Measurements from ENCODE around the gene WNT7A.
"Not testable (repeated sequence)": the region's sequence is repeated elsewhere in the genome, so short reads cannot be mapped to it uniquely, and the experiment has no call there.

WNT7A gene

DNA sequence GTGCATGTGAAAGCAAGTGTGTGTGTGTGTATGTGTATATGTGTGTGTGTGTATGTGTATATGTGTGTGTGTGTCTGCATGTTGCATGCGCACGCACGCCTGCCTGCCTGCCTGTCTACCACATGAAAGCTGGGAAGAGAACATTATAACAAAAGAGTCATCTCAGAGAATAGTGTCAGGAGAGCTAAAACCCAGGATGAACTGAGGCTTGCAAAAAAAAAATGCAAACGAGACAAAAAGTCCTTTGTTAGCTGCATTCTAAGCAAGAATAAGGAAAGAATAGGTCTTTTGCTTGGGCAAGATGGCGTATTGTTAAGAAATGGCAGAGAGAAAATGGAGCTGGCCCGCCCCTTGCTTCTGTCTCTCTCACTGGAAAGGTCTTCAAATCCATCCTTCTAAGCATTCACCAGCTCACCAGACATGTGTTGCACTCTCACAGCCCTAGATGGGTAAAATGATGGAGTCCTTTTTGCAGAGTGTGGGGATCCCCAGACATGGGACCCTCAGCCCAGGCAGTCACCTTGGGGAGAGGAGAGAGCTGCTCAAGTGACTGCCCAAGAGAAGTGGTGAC is 16.4 kb downstream of the WNT7A start:
- no peak overlapping the region for H3K27ac ChIP-seq
- TF ChIP-seq, protein P1, sequence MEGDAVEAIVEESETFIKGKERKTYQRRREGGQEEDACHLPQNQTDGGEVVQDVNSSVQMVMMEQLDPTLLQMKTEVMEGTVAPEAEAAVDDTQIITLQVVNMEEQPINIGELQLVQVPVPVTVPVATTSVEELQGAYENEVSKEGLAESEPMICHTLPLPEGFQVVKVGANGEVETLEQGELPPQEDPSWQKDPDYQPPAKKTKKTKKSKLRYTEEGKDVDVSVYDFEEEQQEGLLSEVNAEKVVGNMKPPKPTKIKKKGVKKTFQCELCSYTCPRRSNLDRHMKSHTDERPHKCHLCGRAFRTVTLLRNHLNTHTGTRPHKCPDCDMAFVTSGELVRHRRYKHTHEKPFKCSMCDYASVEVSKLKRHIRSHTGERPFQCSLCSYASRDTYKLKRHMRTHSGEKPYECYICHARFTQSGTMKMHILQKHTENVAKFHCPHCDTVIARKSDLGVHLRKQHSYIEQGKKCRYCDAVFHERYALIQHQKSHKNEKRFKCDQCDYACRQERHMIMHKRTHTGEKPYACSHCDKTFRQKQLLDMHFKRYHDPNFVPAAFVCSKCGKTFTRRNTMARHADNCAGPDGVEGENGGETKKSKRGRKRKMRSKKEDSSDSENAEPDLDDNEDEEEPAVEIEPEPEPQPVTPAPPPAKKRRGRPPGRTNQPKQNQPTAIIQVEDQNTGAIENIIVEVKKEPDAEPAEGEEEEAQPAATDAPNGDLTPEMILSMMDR (IDR thresholded peaks at IDR 0.05), result no peak
- H3K9me3 ChIP-seq, result no peaks in the 10 kb centered on the region
- H3K4me3 ChIP-seq (ENCODE audit: low read depth in 1 of 2, low read length in 1 of 2), result no peak overlapping the region
- H3K4me1 ChIP-seq (ENCODE audit: control insufficient read depth in 1 of 2, insufficient read depth in 1 of 2, low read depth in 1 of 2, low read length in 1 of 2), result no peaks in the 10 kb centered on the region
- H3K27me3 ChIP-seq, result peaks cover 36% of the 10 kb centered on the region
- no peaks in the 10 kb centered on the region for H3K36me3 ChIP-seq

DNA sequence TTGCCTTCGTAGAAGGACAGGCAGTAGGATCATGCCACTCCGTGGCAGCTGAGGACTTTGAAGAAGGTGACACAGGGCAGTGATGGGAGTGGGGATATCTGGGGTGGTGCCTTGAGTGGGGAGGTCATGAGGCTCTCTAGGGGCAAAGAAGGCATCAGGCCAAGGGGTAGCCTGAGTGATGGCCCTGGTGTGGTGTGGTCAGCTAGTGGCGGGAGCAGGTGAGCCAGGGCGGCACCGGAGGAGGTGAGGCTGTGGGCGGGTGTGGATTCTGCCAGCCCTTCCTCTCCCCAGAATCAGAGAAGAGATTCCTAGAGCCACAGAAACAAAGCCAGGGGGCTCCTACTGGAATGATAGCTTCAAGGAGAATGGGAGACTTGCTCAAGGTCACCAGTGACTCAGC is 18.4 kb downstream of the WNT7A start:
- Histone ChIP-seq H3K36me3 (no peaks in the 10 kb centered on the region), H3K9me3 (no peaks in the 10 kb centered on the region), H3K27me3 (peaks cover 31% of the 10 kb centered on the region), H3K4me3 (ENCODE audit: low read depth in 1 of 2, low read length in 1 of 2) (no peak overlapping the region), H3K27ac (no peak overlapping the region), H3K4me1 (ENCODE audit: control insufficient read depth in 1 of 2, insufficient read depth in 1 of 2, low read depth in 1 of 2, low read length in 1 of 2) (no peaks in the 10 kb centered on the region)
- TF ChIP-seq, protein P1 (IDR thresholded peaks at IDR 0.05), result no peak

DNA sequence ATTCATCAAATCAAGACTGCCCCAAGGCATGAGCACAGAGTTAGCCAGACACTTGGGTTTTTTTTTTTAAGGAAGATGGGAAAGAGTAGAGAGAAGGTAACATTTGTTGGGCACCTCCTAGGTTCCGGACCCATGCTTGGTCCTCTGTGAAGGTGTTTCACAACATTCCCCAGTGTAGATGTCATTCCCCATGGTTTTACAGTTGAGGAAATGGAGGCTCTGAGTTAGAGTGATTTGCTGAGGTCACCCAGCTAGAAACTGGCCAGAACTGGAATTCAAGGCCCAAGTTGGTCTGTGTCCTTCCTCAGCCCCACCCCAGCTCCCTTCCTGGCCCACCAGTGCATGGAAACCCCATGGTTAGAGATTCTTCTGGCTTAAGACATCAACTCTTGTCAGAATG is 19.9 kb downstream of the WNT7A start:
- no peak overlapping the region for H3K27ac ChIP-seq
- TF ChIP-seq, protein P1 (IDR thresholded peaks at IDR 0.05), result no peak
- H3K4me1 ChIP-seq (ENCODE audit: control insufficient read depth in 1 of 2, insufficient read depth in 1 of 2, low read depth in 1 of 2, low read length in 1 of 2), result no peaks in the 10 kb centered on the region
- H3K4me3 ChIP-seq (ENCODE audit: low read depth in 1 of 2, low read length in 1 of 2), result no peak overlapping the region
- no peaks in the 10 kb centered on the region for H3K36me3 ChIP-seq
- peaks cover 31% of the 10 kb centered on the region for H3K27me3 ChIP-seq
- H3K9me3 ChIP-seq, result no peaks in the 10 kb centered on the region

DNA sequence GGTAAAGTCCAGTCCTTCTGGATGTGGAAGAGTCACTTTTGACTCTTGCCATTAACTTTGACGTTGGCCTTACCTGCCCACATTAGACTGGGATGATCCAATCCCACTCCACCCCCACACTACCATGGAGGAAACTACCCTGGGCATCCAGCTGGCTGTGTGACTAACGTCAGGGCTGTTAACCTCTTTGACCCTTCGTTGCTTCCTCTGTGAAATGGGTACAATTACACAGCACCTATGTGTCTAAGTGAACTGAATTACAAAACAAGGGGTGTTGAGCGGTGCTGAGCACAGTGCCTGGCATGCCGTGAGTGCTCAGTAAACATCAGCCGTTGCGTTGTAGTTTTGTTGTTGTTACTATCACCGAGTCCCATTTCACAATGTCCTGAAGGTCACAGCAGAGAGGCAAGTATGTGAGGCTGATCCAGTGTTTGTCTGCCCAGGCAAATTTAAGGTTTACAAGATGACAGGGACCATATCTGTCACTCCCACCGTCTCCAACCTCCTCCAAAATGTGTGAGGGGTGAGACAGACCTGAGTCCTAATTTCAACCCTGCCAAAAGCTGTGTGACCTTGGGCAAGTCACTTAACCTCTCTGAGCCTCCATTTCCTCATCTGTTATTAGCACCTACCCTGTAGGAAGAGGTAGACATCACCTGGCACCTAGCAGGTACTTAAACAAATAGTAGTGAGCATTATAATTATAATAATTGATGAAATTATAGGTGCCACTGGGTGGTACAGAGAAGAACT is 20.9 kb downstream of the WNT7A start:
- Histone ChIP-seq H3K27ac (no peak overlapping the region), H3K4me3 (ENCODE audit: low read depth in 1 of 2, low read length in 1 of 2) (no peak overlapping the region), H3K9me3 (no peaks in the 10 kb centered on the region), H3K4me1 (ENCODE audit: control insufficient read depth in 1 of 2, insufficient read depth in 1 of 2, low read depth in 1 of 2, low read length in 1 of 2) (no peaks in the 10 kb centered on the region), H3K36me3 (no peaks in the 10 kb centered on the region), H3K27me3 (peaks cover 24% of the 10 kb centered on the region)
- TF ChIP-seq, protein P1 (IDR thresholded peaks at IDR 0.05), result no peak

DNA sequence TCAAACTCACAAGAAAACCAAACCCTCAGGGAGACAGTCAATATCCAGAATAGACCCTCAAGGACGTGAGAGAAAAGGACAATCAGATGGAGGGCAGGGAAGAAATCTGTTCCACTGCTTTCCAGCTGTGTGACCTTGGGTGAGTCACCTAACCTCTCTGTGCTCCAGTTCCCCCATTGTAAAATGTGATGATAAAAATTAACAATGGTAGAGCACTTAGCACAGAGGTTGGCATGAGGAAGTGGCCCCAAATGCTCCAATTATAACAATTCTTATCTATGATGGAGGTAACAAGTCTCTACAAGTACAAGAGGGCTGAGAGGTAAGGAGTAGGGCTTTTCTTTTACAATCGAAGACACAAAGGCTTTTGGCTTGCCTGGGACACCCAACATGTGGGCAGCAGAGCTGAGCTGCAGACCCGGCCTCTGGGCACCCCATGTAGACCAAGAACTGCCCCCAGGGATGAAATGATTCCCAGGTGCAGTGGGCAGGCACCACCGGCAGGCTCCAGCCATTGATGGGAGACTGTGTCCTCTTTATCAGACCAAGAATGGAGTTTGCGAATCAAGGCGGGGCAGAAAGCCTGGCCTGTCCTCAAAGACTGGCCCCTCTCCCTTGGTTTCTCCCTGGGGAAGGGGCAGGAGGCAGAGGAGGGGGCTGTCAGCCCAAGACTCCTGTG is 22.0 kb downstream of the WNT7A start:
- Histone ChIP-seq H3K27me3 (peaks cover 16% of the 10 kb centered on the region), H3K36me3 (no peaks in the 10 kb centered on the region), H3K4me1 (ENCODE audit: control insufficient read depth in 1 of 2, insufficient read depth in 1 of 2, low read depth in 1 of 2, low read length in 1 of 2) (no peaks in the 10 kb centered on the region), H3K9me3 (no peaks in the 10 kb centered on the region), H3K27ac (no peak overlapping the region), H3K4me3 (ENCODE audit: low read depth in 1 of 2, low read length in 1 of 2) (no peak overlapping the region)
- TF ChIP-seq, protein P1 (IDR thresholded peaks at IDR 0.05), result no peak

DNA sequence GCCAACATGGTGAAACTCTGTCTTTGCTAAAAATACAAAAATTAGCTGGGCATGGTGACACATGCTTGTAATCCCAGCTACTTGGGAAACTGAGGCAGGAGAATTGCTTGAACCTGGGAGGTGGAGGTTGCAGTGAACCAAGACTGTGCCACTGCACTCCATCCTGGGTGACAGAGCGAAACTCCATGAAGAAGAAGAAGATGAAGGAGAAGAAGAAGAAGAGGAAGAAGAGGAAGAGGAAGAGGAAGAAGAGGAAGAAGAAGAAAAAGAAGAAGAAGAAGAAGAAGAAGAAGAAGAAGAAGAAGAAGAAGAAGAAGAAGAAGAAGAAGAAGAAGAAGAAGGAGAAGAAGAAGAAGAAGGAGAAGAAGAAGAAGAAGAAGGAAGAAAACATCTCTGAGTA is 23.2 kb downstream of the WNT7A start:
- not testable (repeated sequence) for H3K36me3 ChIP-seq; H3K4me1 ChIP-seq (ENCODE audit: control insufficient read depth in 1 of 2, insufficient read depth in 1 of 2, low read depth in 1 of 2, low read length in 1 of 2); H3K9me3 ChIP-seq; H3K27ac ChIP-seq; H3K4me3 ChIP-seq (ENCODE audit: low read depth in 1 of 2, low read length in 1 of 2)
- peaks cover 16% of the 10 kb centered on the region for H3K27me3 ChIP-seq
